Measurements from ENCODE around the gene FIGLA.
A peak's percentile ranks its signal among the peaks of the same experiment; 100 is the strongest.

The FIGLA gene

DNA sequence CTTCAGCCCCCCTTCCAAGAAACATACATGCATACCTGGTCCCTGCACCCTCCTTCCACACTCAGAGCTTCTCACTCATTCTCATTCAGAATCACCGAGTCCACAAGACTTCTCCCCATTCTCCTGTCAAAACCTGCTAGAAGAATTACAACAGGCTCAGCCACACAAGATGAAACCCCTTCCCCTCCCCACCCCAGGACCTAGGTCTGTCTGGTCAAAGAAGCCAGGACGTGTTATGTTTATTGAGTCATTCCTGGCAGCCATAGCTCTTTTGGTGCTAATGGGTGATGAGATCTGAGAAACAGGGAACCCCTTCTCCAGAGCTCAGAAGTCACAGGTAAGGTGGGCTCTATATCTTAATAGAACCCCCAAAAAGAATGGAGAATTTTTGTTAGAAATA, 21.0 kb downstream of the FIGLA start:
- DNase-seq, result no peak

DNA sequence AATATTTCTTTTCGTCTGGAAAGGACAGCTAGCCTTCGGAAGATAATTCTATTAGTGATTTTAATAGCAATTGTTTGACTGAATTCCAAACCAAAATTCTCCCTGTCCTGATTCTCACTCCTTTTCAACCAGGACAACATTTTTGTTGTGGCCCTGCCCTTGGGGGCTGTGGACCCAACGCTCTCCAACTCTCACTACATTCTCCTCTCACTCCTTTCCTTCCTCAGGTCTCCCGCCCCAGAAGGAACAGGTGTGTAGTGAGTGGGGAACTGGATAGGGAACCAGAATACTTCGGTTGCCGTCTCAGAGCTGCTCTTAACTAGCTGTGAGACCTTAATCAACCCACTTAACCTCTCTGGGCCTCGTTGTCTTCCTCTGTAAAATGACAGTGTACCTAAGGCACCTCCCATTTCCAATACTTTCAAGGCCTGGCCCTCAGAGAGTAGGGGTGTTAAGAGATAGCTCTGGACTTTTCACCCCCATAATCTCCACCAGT, 21.8 kb downstream of the FIGLA start:
- no peak for DNase-seq

- peak; percentile 21 for DNase-seq
Observed at GRCh38 chr2:70767699-70768589, 22.5 kb downstream of the FIGLA start, which contains the start of gene ADD2. ADD2 (minus strand) TSS chr2:70768200; CDS start chr2:70706408, 61,792 bp downstream.

- no peak for DNase-seq
Observed at GRCh38 chr2:70767079-70767698, 23.3 kb downstream of the FIGLA start.

GRCh38 chr2:70766357-70767078, 23.9 kb downstream of the FIGLA start:
- no peak for DNase-seq

DNA sequence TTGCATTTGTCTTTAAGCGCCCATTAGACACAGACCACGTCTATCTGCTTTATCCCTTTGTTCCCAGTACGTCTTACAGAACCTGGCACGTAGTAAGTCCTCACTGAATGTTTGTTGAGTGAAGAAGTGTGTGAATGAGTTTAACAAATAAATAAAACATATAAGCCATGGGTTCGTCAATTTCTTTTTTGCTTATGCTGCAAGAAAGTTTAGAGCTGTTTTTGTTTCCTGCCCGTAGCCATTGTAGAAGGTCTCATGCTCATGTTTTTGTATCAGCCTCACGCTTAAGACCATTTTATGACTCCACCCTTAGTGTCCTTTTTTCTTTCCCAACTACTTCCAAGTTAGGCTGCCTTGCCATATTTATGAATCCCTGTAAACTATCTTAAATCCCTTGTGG, 24.9 kb downstream of the FIGLA start:
- no peak for DNase-seq

DNA sequence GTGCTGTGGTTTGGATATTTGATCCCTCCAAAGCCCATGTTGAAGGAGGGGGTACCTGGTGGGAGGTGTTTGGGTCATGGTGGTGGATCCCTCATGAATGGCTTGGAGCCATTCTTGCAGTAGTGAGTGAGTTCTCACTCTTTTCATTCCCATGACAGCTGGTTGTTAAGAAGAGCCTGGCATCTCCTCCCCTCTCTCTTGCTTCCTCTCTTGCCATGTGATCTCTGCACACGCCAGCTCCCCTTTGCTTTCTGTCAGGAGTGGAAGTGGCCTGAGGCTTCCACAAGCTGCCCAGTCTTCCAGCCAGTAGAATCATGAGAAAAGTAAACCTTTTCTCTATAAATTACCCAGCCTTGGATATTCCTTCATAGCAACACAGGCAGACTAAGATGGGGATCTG, 31.0 kb downstream of the FIGLA start:
- DNase-seq, result no peak

DNA sequence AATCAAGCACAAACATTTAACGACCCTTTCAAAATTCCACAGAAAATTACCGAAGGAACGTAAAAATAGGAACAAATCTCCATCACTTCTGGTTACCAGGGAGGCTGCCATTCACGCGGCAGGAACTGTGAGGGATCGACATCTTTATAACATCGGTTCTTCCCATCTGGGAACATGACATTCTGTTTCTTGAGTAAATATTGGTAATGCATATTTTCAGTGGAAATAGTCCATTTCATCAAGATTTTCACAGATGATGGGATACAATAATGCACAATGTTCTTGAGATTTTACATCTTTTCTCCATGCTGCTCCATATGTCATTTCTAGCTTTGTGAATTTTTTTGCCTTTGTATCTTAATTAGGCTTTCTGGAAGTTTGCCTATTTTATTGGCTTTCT, 32.5 kb downstream of the FIGLA start:
- DNase-seq, result no peak

- DNase-seq, result no peak
Observed at GRCh38 chr2:70757360-70757759, 33.1 kb downstream of the FIGLA start.

- no peak for DNase-seq
Observed at GRCh38 chr2:70756128-70756527, 34.3 kb downstream of the FIGLA start.

- no peak for DNase-seq
Observed at GRCh38 chr2:70753902-70754301, 36.5 kb downstream of the FIGLA start.

GRCh38 chr2:70753031-70753430, 37.4 kb downstream of the FIGLA start:
- no peak for DNase-seq

- DNase-seq, result no peak
Observed at GRCh38 chr2:70752396-70752795, 38.0 kb downstream of the FIGLA start.

- no peak for DNase-seq
Observed at GRCh38 chr2:70751881-70752280, 38.6 kb downstream of the FIGLA start.

- DNase-seq, result no peak
Observed at GRCh38 chr2:70750320-70750719, 40.1 kb downstream of the FIGLA start.

DNA sequence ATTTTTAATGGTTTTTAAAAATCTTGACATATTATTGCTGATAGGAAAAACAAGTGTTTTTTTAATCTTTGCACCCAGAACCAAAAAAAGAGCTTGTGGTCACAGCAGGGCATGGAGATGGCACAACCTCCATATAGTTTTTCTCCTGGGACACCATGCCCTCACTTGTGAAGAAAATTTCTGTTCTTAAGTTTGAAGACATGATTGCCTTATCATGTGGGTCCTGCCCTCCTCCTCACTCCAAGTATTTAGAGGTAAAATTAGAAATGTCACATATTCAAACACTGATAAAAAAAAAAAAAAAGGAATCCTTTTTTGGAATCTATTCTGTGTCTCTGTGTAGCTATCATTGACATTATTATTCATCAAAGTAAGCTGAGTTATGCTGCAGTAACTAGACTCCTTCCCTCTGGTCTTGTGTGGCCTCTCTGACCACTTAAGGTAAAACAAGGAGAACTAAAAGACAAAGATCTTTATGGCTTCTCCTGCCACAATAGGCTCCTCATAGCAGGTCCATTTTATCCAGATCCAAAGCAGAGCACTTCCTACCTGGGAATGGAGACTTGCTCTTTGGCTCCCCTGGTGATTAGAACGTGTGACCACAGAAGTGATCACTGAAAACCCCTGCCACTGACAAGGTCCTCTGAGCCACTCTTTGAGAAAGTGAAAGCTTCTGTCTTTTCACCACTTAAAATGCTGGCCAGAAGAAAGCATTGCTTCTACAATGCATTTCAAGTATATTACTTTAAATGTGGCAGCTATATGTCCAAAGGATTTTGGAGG, 42.2 kb downstream of the FIGLA start:
- no peak for DNase-seq

GRCh38 chr2:70747284-70747683, 43.2 kb downstream of the FIGLA start:
- no peak for DNase-seq

DNA sequence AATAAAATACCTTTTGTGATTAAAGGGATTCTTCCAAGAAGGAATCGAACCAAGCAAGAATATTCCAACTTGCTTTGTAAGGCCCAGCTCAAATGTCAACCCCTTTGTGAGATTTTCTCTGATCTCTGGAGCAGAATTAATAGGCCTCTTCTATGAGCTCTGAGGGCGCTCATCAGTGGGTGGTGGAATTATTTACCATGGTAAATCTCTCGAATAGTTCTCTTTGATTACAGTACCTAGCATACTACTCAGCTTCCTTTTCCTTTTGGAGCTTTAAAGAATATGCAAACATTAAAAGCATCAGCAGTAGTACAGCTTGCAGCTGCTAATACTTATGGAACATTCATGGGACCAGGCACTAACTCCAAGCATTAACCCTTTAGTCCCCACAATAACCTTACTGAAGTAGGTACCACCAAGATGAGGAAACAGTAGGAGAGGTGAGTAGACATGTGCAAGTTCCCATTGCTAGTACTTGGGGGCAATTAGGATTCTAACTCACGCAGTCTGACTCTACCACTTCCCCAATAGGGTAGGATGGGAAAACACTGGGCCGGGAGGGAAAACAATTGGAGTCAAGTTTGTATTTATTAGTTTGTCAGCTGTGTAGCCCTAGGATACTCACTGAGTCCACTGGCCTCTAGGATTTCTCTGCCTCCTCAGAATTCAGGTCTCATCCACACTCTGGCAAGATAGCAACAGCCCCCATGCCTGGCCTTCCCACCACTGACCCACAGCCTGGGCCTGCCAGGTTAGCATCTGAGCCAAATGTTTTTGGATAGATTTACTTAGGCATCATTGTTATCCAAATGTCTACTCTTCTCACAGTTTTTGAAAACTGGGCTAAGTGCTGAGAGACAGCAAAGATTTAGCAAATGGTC, 44.1 kb downstream of the FIGLA start:
- DNase-seq, result no peak

- no peak for DNase-seq
Observed at GRCh38 chr2:70745276-70745825, 45.1 kb downstream of the FIGLA start.

DNA sequence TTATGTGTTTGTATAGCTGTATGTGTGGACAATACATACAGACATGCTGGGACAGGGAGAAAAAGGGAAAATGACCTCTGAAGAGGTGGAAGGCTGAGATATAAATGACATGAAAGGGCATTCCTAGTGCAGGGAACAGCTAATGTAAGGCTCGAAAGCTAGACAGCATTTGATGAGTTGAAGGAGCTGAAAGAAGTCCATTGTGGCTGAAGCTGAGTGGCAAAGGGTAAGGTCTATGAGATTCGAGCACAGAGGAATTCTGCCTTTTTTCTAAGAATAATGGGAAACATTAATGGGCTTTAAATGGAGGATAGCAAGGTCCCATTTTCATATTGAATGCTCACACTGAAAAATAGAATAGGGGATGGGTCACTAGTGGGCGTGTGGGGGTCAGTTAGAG, 46.0 kb downstream of the FIGLA start:
- DNase-seq, result no peak

DNA sequence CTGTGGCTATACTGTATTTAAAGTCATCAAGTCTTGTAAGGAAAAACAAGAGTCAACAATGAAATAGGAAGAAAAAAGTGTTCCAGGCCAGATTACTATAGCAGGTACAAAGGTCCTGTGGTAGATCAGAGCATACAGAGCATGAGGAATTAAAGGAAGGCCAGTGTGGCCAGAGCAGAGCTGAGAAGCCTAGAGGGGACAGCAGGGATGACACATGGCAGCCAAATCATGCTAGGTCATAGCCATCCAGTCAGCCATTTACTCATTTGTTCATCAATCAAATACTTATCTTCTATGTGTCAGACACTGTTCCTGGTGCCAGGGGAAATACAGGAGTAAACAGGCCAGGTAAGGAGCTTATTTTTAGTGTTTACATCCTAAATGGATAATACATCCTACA, 46.8 kb downstream of the FIGLA start:
- no peak for DNase-seq

Data from CD4-positive, alpha-beta T cell treated with Interleukin-17A for 1 hour (primary cell).